B cell (primary cell): ENCODE data around the gene PKMYT1. TPM values are rescaled to one million over a fixed set of nuclear protein-coding genes. Genes with fewer than 3 reads are reported as not detected.
A peak's percentile ranks its signal among the peaks of the same experiment; 100 is the strongest.

ENCODE experiments used
- ATAC-seq: fragments of 200-7000 bp; cut with Tn5 transposase; one replicate; pipeline ENCODE4 v1.10.0; 2021; ENCODE audit warnings: low read depth, mild to moderate bottlenecking, moderate number of reproducible peaks, moderate library complexity
- CTCF ChIA-PET: fragments of 350-600 bp; sonication (Branson Sonifier 250); formaldehyde crosslinking; loops from one replicate; lab custom pipeline; 2021; ENCODE audit warnings: antibody characterized with exemption, inconsistent platforms; lab: Charles Lee
- POLR2A ChIA-PET: fragments of 350-600 bp; sonication (Branson Sonifier 250); formaldehyde crosslinking; loops from one replicate; lab custom pipeline; 2021; ENCODE audit warnings: antibody characterized with exemption; lab: Charles Lee
- DNase-seq: peaks from one replicate; pipeline ENCODE4 v3.0.0; 2013
- H2AFZ ChIP-seq: 2 replicates; pipeline ENCODE4 v1.6.1; 2012; ENCODE audit warnings: mild to moderate bottlenecking, low read depth, low read length; ENCODE audit not compliant: insufficient read depth, poor library complexity, severe bottlenecking
- H3K27ac ChIP-seq, 2 donors: 1 replicate in 1 of 2; 2 replicates in 1 of 2; pipeline ENCODE4 v1.5.1; 2012 to 2013; ENCODE audit warnings: low read length in 2 of 2, mild to moderate bottlenecking in 2 of 2, moderate library complexity in 1 of 2
- H3K27me3 ChIP-seq, 4 experiments: fragments of 200-600 bp in 1 of 4; sonication (generic) in 1 of 4; replicated peaks in 1 of 4; 1 replicate in 2 of 4; 2 replicates in 2 of 4; pipeline versions ENCODE4 v1.6.1 to v1.7.0; 2013 to 2016; ENCODE audit warnings: low read length in 3 of 4, mild to moderate bottlenecking in 2 of 4, mixed read lengths in 1 of 4, moderate library complexity in 1 of 4; ENCODE audit not compliant: insufficient read depth in 4 of 4, control insufficient read depth in 3 of 4; ENCODE audit errors: control extremely low read depth in 1 of 4
- H3K36me3 ChIP-seq, 2 experiments: replicated peaks in 1 of 2; 1 replicate in 1 of 2; 2 replicates in 1 of 2; pipeline versions ENCODE4 v1.6.1 to v1.7.1; 2013; ENCODE audit warnings: low read length in 1 of 2; ENCODE audit not compliant: insufficient read depth in 2 of 2, control insufficient read depth in 1 of 2; ENCODE audit errors: control extremely low read depth in 1 of 2, extremely low read depth in 1 of 2
- H3K4me1 ChIP-seq, 2 donors: fragments of 200-600 bp in 1 of 2; sonication (generic) in 1 of 2; 1 replicate in 1 of 2; 2 replicates in 1 of 2; pipeline versions ENCODE4 v1.5.1 to v1.6.1; 2013 to 2017; ENCODE audit warnings: low read length in 2 of 2; ENCODE audit not compliant: control insufficient read depth in 2 of 2, insufficient read depth in 2 of 2
- H3K4me2 ChIP-seq: replicated peaks from 2 replicates; pipeline ENCODE3; 2012; ENCODE audit warnings: mild to moderate bottlenecking, low read depth, low read length; ENCODE audit not compliant: poor library complexity, severe bottlenecking
- H3K4me3 ChIP-seq, 5 experiments: fragments of 200-600 bp in 1 of 5; sonication (generic) in 1 of 5; 1 replicate in 3 of 5; 2 replicates in 2 of 5; pipeline versions ENCODE4 v1.5.1 to v1.7.0; 2011 to 2016; ENCODE audit warnings: low read length in 4 of 5, mild to moderate bottlenecking in 4 of 5, low read depth in 2 of 5, control low read depth in 1 of 5, moderate library complexity in 1 of 5; ENCODE audit not compliant: insufficient read depth in 1 of 5; ENCODE audit errors: control extremely low read depth in 1 of 5, extremely low read depth in 1 of 5
- H3K79me2 ChIP-seq: fragments of 200-600 bp; sonication (generic); one replicate; pipeline ENCODE4 v1.6.0; 2016; ENCODE audit warnings: low read length; ENCODE audit not compliant: control insufficient read depth, insufficient read depth
- H3K9ac ChIP-seq: fragments of 200-600 bp; sonication (generic); 2 replicates; pipeline ENCODE4 v1.6.1; 2017; ENCODE audit warnings: mild to moderate bottlenecking, low read length, moderate library complexity
- H3K9me3 ChIP-seq, 3 donors: one replicate each; pipeline versions ENCODE4 v1.6.1 to v1.7.1; 2013; ENCODE audit warnings: low read length in 2 of 3; ENCODE audit not compliant: control insufficient read depth in 2 of 3, insufficient read depth in 1 of 3; ENCODE audit errors: control extremely low read depth in 1 of 3
- H4K20me1 ChIP-seq: 2 replicates; pipeline ENCODE4 v1.6.0; 2012; ENCODE audit warnings: mild to moderate bottlenecking, low read length; ENCODE audit not compliant: insufficient read depth, control insufficient read depth, poor library complexity, severe bottlenecking
- H3K27ac Mint-ChIP-seq: one replicate; pipeline ENCODE4 v1.8.0; 2021; ENCODE audit warnings: mixed read lengths
- H3K27me3 Mint-ChIP-seq: one replicate; pipeline ENCODE4 v1.8.0; 2021; ENCODE audit warnings: mixed read lengths
- H3K4me1 Mint-ChIP-seq: one replicate; pipeline ENCODE4 v1.8.0; 2021; ENCODE audit warnings: mixed read lengths
- H3K4me3 Mint-ChIP-seq: one replicate; pipeline ENCODE4 v1.8.0; 2021; ENCODE audit warnings: mixed read lengths
- H3K9me3 Mint-ChIP-seq: one replicate; pipeline ENCODE4 v1.8.0; 2022; ENCODE audit warnings: mixed read lengths; ENCODE audit not compliant: insufficient read depth
- CTCF ChIP-seq: fragments of 200-600 bp; IDR thresholded peaks from one replicate; pipeline ENCODE4 v1.8.0; 2022; ENCODE audit warnings: antibody characterized with exemption, mild to moderate bottlenecking
- EZH2 ChIP-seq: IDR thresholded peaks from 2 replicates; pipeline ENCODE4 v1.6.1; 2012; ENCODE audit warnings: borderline replicate concordance, low read depth, mild to moderate bottlenecking, moderate library complexity, low read length; ENCODE audit not compliant: insufficient read depth, poor library complexity, severe bottlenecking
- WGBS: methylation state at CpG from one replicate; pipeline ENCODE4 v1.1.5; 2013; ENCODE audit warnings: missing lambda C conversion rate; ENCODE audit not compliant: insufficient coverage; 5-methylcytosine and 5-hydroxymethylcytosine counted together
- intact Hi-C: fragments of 100-400 bp; cut with micrococcal nuclease; formaldehyde crosslinking; loops from one replicate; pipeline ENCODE4 v1.10.0; 2022
- polyA plus RNA-seq: library from polyadenylated mRNA; depleted of rRNA; stranded (reverse); fragments of >200 nt; gene quantifications from 2 replicates; pipeline ENCODE4 v1.2.3, GENCODE V29; 2012
- total RNA-seq, 2 donors: library from RNA; stranded (reverse); fragments of 120-200 nt in 1 of 2; gene quantifications; 1 replicate in 1 of 2; 2 replicates in 1 of 2; pipeline versions ENCODE4 v1.2.3 to v1.2.4, GENCODE V29; 2013 to 2022

Gene PKMYT1
- total and polyA plus RNA-seq, 2 donors (not counting 1 experiment from before 2014, with no cell fraction given): 0.67 to 2.6 TPM

- peak; percentile 50 for ATAC-seq
- H3K9me3 ChIP-seq: peaks cover 0 to 17% (median 0%) of the 10 kb centered on the region in 3 donors
- no peaks in the 10 kb centered on the region for H3K9me3 Mint-ChIP-seq
- H3K9ac ChIP-seq: no peak overlapping the region
- intact Hi-C loops: loop anchor here (1.0 to 10.0 kb wide), 4 partner anchors 8 to 1723 kb away; partner anchors contain the start of genes TNFRSF12A, UBE2I and ZNF263
- H3K27ac ChIP-seq: no peak overlapping the region
- TF ChIP-seq EZH2: no peak
- peak; percentile 85 for TF ChIP-seq CTCF
- H3K79me2 ChIP-seq: peaks cover 15% of the 10 kb centered on the region
- peak; percentile 91 for DNase-seq
- H3K27ac Mint-ChIP-seq: no peak overlapping the region
- ChIA-PET CTCF (interaction anchor here (0.6 to 8.9 kb wide), 23 partner anchors 9 to 145 kb away, joined by 3 to 213 read pairs (median 4); partner anchors contain the start of genes FLYWCH2, PKMYT1, TNFRSF12A and ZNF213), POLR2A (interaction anchor here (0.6 to 2.3 kb wide), 10 partner anchors 17 to 1057 kb away, joined by 3 to 10 read pairs (median 4); partner anchors contain the start of gene ZNF213)
- no peak overlapping the region for H3K4me3 ChIP-seq
- peaks cover 36 to 37% of the 10 kb centered on the region in 2 donors for H3K4me1 ChIP-seq
- peaks cover 26% of the 10 kb centered on the region for H3K27me3 Mint-ChIP-seq
- no peak overlapping the region for H3K4me3 Mint-ChIP-seq
- peaks cover 0 to 47% (median 23%) of the 10 kb centered on the region in 4 experiments for H3K27me3 ChIP-seq
- H2AFZ ChIP-seq: peak overlapping the region; percentile 23
- peaks cover 0 to 18% of the 10 kb centered on the region in 2 experiments for H3K36me3 ChIP-seq
- H3K4me2 ChIP-seq: peak overlapping the region; percentile 72
- H4K20me1 ChIP-seq: peaks cover 47% of the 10 kb centered on the region
- whole genome bisulfite sequencing: 7% methylated on average over 58 of the region's 58 CpGs
- peaks cover 32% of the 10 kb centered on the region for H3K4me1 Mint-ChIP-seq
These were observed 47.9 kb upstream of the PKMYT1 start for GRCh38 chr16:3027983-3028715.

DNA sequence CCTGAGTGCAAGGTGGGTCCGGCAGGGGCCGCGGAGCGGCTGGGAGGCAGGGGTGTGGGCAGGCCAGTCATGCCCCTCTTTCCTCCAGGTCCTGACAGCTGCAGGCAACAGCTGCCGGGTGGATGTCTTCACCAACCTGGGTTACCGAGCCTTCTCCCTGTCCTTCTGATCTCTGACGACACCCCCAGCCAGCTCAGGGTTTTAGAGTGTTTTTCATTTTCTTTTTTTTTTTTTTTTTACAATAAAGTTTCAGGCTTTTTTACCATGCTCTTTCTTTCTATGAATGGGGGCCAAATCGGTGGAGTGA, 47.2 kb upstream of the PKMYT1 start:
- no peak overlapping the region for H3K27ac Mint-ChIP-seq
- no peak for DNase-seq
- Histone ChIP-seq H3K36me3 (peaks cover 0 to 18% of the 10 kb centered on the region in 2 experiments), H4K20me1 (peaks cover 47% of the 10 kb centered on the region), H3K4me3 (no peak overlapping the region), H2AFZ (no peak overlapping the region), H3K9me3 (peaks cover 0 to 17% (median 0%) of the 10 kb centered on the region in 3 donors), H3K9ac (no peak overlapping the region), H3K4me2 (peak overlapping the region; percentile 72), H3K4me1 (peaks cover 43 to 44% of the 10 kb centered on the region in 2 donors), H3K27me3 (peaks cover 0 to 40% (median 22%) of the 10 kb centered on the region in 4 experiments), H3K79me2 (peaks cover 15% of the 10 kb centered on the region), H3K27ac (no peak overlapping the region)
- peaks cover 37% of the 10 kb centered on the region for H3K4me1 Mint-ChIP-seq
- WGBS: 98% methylated on average over 5 of the region's 8 CpGs
- POLR2A ChIA-PET: interaction anchor here (0.6 to 1.3 kb wide), 4 partner anchors 62 to 429 kb away, joined by 3 to 7 read pairs (median 3); partner anchors contain the start of gene ZNF213
- intact Hi-C loops: loop anchor here (10.0 kb wide), 2 partner anchors 257 to 1723 kb away; partner anchors contain the start of genes UBE2I and ZNF263
- peaks cover 19% of the 10 kb centered on the region for H3K27me3 Mint-ChIP-seq
- ATAC-seq: no peak
- CTCF ChIA-PET: interaction anchor here (0.6 to 8.9 kb wide), 15 partner anchors 8 to 1111 kb away, joined by 3 to 213 read pairs (median 5); partner anchors contain the start of genes PKMYT1 and TNFRSF12A
- H3K9me3 Mint-ChIP-seq: no peaks in the 10 kb centered on the region
- no peak overlapping the region for H3K4me3 Mint-ChIP-seq
- TF ChIP-seq CTCF: no peak
- no peak for TF ChIP-seq EZH2
